LoVo (cell line): Measurements from ENCODE around the gene DEFB123.
A peak's percentile ranks its signal among the peaks of the same experiment; 100 is the strongest.

Experiments
- DNase-seq: peaks from one replicate; pipeline ENCODE4 v3.0.0-alpha.2; 2016; ENCODE audit warnings: low spot score

Gene DEFB123

GRCh38 chr20:31474097-31474436 is 33.6 kb downstream of the DEFB123 start:
- no peak for DNase-seq

- DNase-seq: no peak
Observed at GRCh38 chr20:31474758-31475427, 34.5 kb downstream of the DEFB123 start, which contains the start of the genes DEFB124 and REM1. TSS of gene DEFB124 (minus strand) at chr20:31475127. CDS start at chr20:31473013, 2,114 bp downstream. TSS of gene REM1 (plus strand) at chr20:31475288. CDS start at chr20:31476446, 1,158 bp downstream.

GRCh38 chr20:31475472-31476293 is 35.3 kb downstream of the DEFB123 start:
- no peak for DNase-seq

GRCh38 chr20:31476294-31476585 is 35.8 kb downstream of the DEFB123 start:
- DNase-seq: no peak

- no peak for DNase-seq
Observed at GRCh38 chr20:31476643-31477215, 36.3 kb downstream of the DEFB123 start.

GRCh38 chr20:31484001-31484400 is 43.6 kb downstream of the DEFB123 start:
- DNase-seq: no peak

- DNase-seq: no peak
Observed at GRCh38 chr20:31485450-31486339, 45.3 kb downstream of the DEFB123 start.

GRCh38 chr20:31488115-31488514 is 47.7 kb downstream of the DEFB123 start:
- no peak for DNase-seq

- DNase-seq: no peak
Observed at GRCh38 chr20:31489152-31489551, 48.7 kb downstream of the DEFB123 start.

- DNase-seq: no peak
Observed at GRCh38 chr20:31490752-31491151, 50.3 kb downstream of the DEFB123 start.

- DNase-seq: no peak
Observed at GRCh38 chr20:31494131-31494530, 53.7 kb downstream of the DEFB123 start.

- DNase-seq: peak; percentile 50
Observed at GRCh38 chr20:31496761-31497295, 56.4 kb downstream of the DEFB123 start.

GRCh38 chr20:31497838-31498540 is 57.6 kb downstream of the DEFB123 start:
- DNase-seq: no peak
